HL-60 (cell line): ENCODE results near the gene VRK2.

Experiments used
- DNase-seq, 2 experiments: peaks; one replicate each; pipeline ENCODE4 v3.0.0-alpha.2; 2010 to 2020; ENCODE audit warnings: low read depth in 1 of 2, low spot score in 1 of 2
- H3K27ac ChIP-seq: fragments of 250-450 bp; sonication (Bioruptor Pico); replicated peaks from 2 replicates; pipeline ENCODE4 v1.5.1; 2020; ENCODE audit warnings: mild to moderate bottlenecking, moderate library complexity
- H3K27me3 ChIP-seq: fragments of 250-450 bp; sonication (Bioruptor Pico); 2 replicates; pipeline ENCODE4 v1.5.1; 2021; ENCODE audit warnings: mild to moderate bottlenecking, moderate library complexity; ENCODE audit not compliant: insufficient read depth, poor library complexity, severe bottlenecking
- H3K4me3 ChIP-seq: replicated peaks from 2 replicates; pipeline ENCODE4 v1.5.1; 2011; ENCODE audit warnings: mild to moderate bottlenecking, control low read depth, low read length; ENCODE audit not compliant: insufficient read depth
- CTCF ChIP-seq: IDR thresholded peaks from one replicate; pipeline ENCODE4 v1.5.1; 2011; ENCODE audit warnings: low read length, control low read depth, inconsistent platforms; ENCODE audit not compliant: insufficient read depth
- GABPA ChIP-seq: IDR thresholded peaks from 2 replicates; pipeline ENCODE4 v1.6.1; 2012; ENCODE audit warnings: low read depth
- POLR2AphosphoS5 ChIP-seq: IDR thresholded peaks from 2 replicates; pipeline ENCODE4 v1.6.1; 2012; ENCODE audit warnings: low read depth
- REST ChIP-seq: IDR thresholded peaks from 2 replicates; pipeline ENCODE4 v1.6.1; 2012; ENCODE audit warnings: low read depth; ENCODE audit not compliant: insufficient replicate concordance
- SPI1 ChIP-seq: IDR thresholded peaks from 2 replicates; pipeline ENCODE4 v1.6.1; 2012; ENCODE audit warnings: low read depth, mild to moderate bottlenecking, borderline replicate concordance

The VRK2 gene

GRCh38 chr2:58131191-58132011 is 84.8 kb downstream of the VRK2 start:
- H3K27me3 ChIP-seq = no peaks in the 10 kb centered on the region
- H3K27ac ChIP-seq = no peak overlapping the region
- no peak for TF ChIP-seq POLR2AphosphoS5
- no peak for TF ChIP-seq GABPA
- no peak for TF ChIP-seq SPI1
- TF ChIP-seq REST = no peak
- no peak for TF ChIP-seq CTCF
- no peak for DNase-seq
- H3K4me3 ChIP-seq = no peak overlapping the region

- Histone ChIP-seq H3K4me3 (no peak overlapping the region), H3K27me3 (no peaks in the 10 kb centered on the region), H3K27ac (no peak overlapping the region)
- DNase-seq = no peak
- no peak for TF ChIP-seq CTCF
- no peak for TF ChIP-seq SPI1
- TF ChIP-seq GABPA = no peak
- TF ChIP-seq REST = no peak
- no peak for TF ChIP-seq POLR2AphosphoS5
These were observed 86.8 kb downstream of the VRK2 start for GRCh38 chr2:58133395-58133794.

GRCh38 chr2:58135861-58136260 is 89.3 kb downstream of the VRK2 start:
- Histone ChIP-seq H3K27ac (no peak overlapping the region), H3K27me3 (no peaks in the 10 kb centered on the region), H3K4me3 (no peak overlapping the region)
- DNase-seq = no peak
- TF ChIP-seq SPI1 = no peak

GRCh38 chr2:58137221-58137620 is 90.6 kb downstream of the VRK2 start:
- H3K27ac ChIP-seq = no peak overlapping the region
- DNase-seq = peak in 1 of 2 experiments; percentile 12
- TF ChIP-seq REST (no peak), CTCF (no peak), GABPA (no peak), POLR2AphosphoS5 (no peak)
- no peak overlapping the region for H3K4me3 ChIP-seq
- H3K27me3 ChIP-seq = no peaks in the 10 kb centered on the region
